ENCODE results near the gene CCDC127. TPM values are rescaled to one million over a fixed set of nuclear protein-coding genes. Genes with fewer than 3 reads are reported as not detected.

CCDC127 gene
- polyA plus RNA-seq, 3 donors = 0.68 to 1.5 (median 0.85) TPM

- no peak overlapping the region for H3K4me2 ChIP-seq (replicated peaks; ENCODE audit: extremely low read depth, low read length, poor library complexity, severe bottlenecking)
- no peaks in the 10 kb centered on the region for H3K79me2 ChIP-seq (ENCODE audit: insufficient read depth, low read length)
- H3K27me3 ChIP-seq (ENCODE audit: control insufficient read depth in 2 of 2, insufficient read depth in 2 of 2, low read length in 2 of 2) = no peaks in the 10 kb centered on the region
- Mint-ChIP-seq H3K27ac (no peak overlapping the region), H3K4me1 (no peaks in the 10 kb centered on the region), H3K4me3 (peak overlapping the region in 1 of 2 donors; percentile 25), H3K9me3 (no peaks in the 10 kb centered on the region), H3K36me3 (no peaks in the 10 kb centered on the region), H3K27me3 (ENCODE audit: low read depth in 3 of 3) (peaks cover 0 to 8% (median 2%) of the 10 kb centered on the region in 3 donors)
- TF ChIP-seq, protein P1, sequence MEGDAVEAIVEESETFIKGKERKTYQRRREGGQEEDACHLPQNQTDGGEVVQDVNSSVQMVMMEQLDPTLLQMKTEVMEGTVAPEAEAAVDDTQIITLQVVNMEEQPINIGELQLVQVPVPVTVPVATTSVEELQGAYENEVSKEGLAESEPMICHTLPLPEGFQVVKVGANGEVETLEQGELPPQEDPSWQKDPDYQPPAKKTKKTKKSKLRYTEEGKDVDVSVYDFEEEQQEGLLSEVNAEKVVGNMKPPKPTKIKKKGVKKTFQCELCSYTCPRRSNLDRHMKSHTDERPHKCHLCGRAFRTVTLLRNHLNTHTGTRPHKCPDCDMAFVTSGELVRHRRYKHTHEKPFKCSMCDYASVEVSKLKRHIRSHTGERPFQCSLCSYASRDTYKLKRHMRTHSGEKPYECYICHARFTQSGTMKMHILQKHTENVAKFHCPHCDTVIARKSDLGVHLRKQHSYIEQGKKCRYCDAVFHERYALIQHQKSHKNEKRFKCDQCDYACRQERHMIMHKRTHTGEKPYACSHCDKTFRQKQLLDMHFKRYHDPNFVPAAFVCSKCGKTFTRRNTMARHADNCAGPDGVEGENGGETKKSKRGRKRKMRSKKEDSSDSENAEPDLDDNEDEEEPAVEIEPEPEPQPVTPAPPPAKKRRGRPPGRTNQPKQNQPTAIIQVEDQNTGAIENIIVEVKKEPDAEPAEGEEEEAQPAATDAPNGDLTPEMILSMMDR (IDR thresholded peaks at IDR 0.05) = no peak
- H3K4me3 ChIP-seq (replicated peaks in 1 of 3; ENCODE audit: low read depth in 2 of 3, low read length in 3 of 3) = no peak overlapping the region
- no peak overlapping the region for H3K9ac ChIP-seq (ENCODE audit: insufficient read depth, low read length, poor library complexity, severe bottlenecking)
- no peaks in the 10 kb centered on the region for H3K4me1 ChIP-seq (ENCODE audit: control insufficient read depth in 1 of 2, insufficient read depth in 2 of 2, low read length in 2 of 2)
- no peak overlapping the region for H3K27ac ChIP-seq (ENCODE audit: low read depth in 1 of 2, low read length in 2 of 2)
- DNase-seq = no peak
- H3K9me3 ChIP-seq (replicated peaks in 1 of 2; ENCODE audit: control insufficient read depth in 1 of 2, insufficient read depth in 1 of 2, low read length in 2 of 2) = no peaks in the 10 kb centered on the region
- intact Hi-C loops (cut with micrococcal nuclease) = no loop called here
- WGBS (ENCODE audit: insufficient coverage) = 88% methylated on average over 5 of the region's 9 CpGs
- H4K20me1 ChIP-seq (ENCODE audit: insufficient read depth, low read length) = no peaks in the 10 kb centered on the region
- no peak overlapping the region for H2AFZ ChIP-seq (ENCODE audit: insufficient read depth, low read depth, low read length, poor library complexity, severe bottlenecking)
- no peaks in the 10 kb centered on the region for H3K36me3 ChIP-seq (replicated peaks in 1 of 2; ENCODE audit: control insufficient read depth in 1 of 2, insufficient read depth in 2 of 2, low read length in 2 of 2)
Observed at GRCh38 chr5:181160-181559, 36.8 kb downstream of the CCDC127 start.

- no peak overlapping the region for H3K4me3 Mint-ChIP-seq
- Histone ChIP-seq H3K27me3 (ENCODE audit: control insufficient read depth in 2 of 2, insufficient read depth in 2 of 2, low read length in 2 of 2) (no peaks in the 10 kb centered on the region), H4K20me1 (ENCODE audit: insufficient read depth, low read length) (no peaks in the 10 kb centered on the region), H3K4me3 (replicated peaks in 1 of 3; ENCODE audit: low read depth in 2 of 3, low read length in 3 of 3) (no peak overlapping the region), H3K9ac (ENCODE audit: insufficient read depth, low read length, poor library complexity, severe bottlenecking) (no peak overlapping the region), H3K4me2 (replicated peaks; ENCODE audit: extremely low read depth, low read length, poor library complexity, severe bottlenecking) (no peak overlapping the region), H3K79me2 (ENCODE audit: insufficient read depth, low read length) (no peaks in the 10 kb centered on the region), H3K27ac (ENCODE audit: low read depth in 1 of 2, low read length in 2 of 2) (no peak overlapping the region), H3K36me3 (replicated peaks in 1 of 2; ENCODE audit: control insufficient read depth in 1 of 2, insufficient read depth in 2 of 2, low read length in 2 of 2) (no peaks in the 10 kb centered on the region), H3K4me1 (ENCODE audit: control insufficient read depth in 1 of 2, insufficient read depth in 2 of 2, low read length in 2 of 2) (no peaks in the 10 kb centered on the region), H2AFZ (ENCODE audit: insufficient read depth, low read depth, low read length, poor library complexity, severe bottlenecking) (no peak overlapping the region), H3K9me3 (replicated peaks in 1 of 2; ENCODE audit: control insufficient read depth in 1 of 2, insufficient read depth in 1 of 2, low read length in 2 of 2) (no peaks in the 10 kb centered on the region)
- H3K4me1 Mint-ChIP-seq = no peaks in the 10 kb centered on the region
- 84% methylated on average over 12 of the region's 13 CpGs for WGBS (ENCODE audit: insufficient coverage)
- no peaks in the 10 kb centered on the region for H3K36me3 Mint-ChIP-seq
- TF ChIP-seq, protein P1 (IDR thresholded peaks at IDR 0.05) = no peak
- intact Hi-C loops (cut with micrococcal nuclease) = no loop called here
- H3K27me3 Mint-ChIP-seq (ENCODE audit: low read depth in 3 of 3) = peaks cover 0 to 8% (median 2%) of the 10 kb centered on the region in 3 donors
- no peaks in the 10 kb centered on the region for H3K9me3 Mint-ChIP-seq
- H3K27ac Mint-ChIP-seq = no peak overlapping the region
- DNase-seq = no peak
Observed at GRCh38 chr5:180286-180918, 37.6 kb downstream of the CCDC127 start.

Data from CD14-positive monocyte (primary cell).